HEK293 (cell line): ENCODE data around the gene FAM117B.
A peak's percentile ranks its signal among the peaks of the same experiment; 100 is the strongest.

Source experiments
- CTCF ChIA-PET: fragments of 350-600 bp; formaldehyde crosslinking; extraction: SDS; loops from one replicate; lab custom pipeline; 2021; ENCODE audit warnings: antibody characterized with exemption; lab: Yijun Ruan, JAX
- POLR2A ChIA-PET: fragments of 300-600 bp; formaldehyde crosslinking; extraction: SDS; loops from one replicate; lab custom pipeline; 2020; ENCODE audit warnings: antibody characterized with exemption, inconsistent platforms; lab: Yijun Ruan, JAX
- H3K27ac ChIP-seq: fragments of 200-500 bp; sonication (Bioruptor generic); 2 replicates; pipeline ENCODE4 v1.5.1; 2014; ENCODE audit warnings: low read depth, low read length, control low read depth, inconsistent platforms; ENCODE audit errors: extremely low read depth
- H3K36me3 ChIP-seq, 2 experiments: fragments of 200-500 bp in 1 of 2; sonication (Bioruptor generic) in 1 of 2; 1 replicate in 1 of 2; 2 replicates in 1 of 2; pipeline ENCODE4 v1.5.1; 2014 to 2017; ENCODE audit warnings: inconsistent platforms in 2 of 2, low read length in 2 of 2; ENCODE audit not compliant: control insufficient read depth in 2 of 2, insufficient read depth in 1 of 2
- H3K4me1 ChIP-seq: fragments of 200-500 bp; sonication (Bioruptor generic); 2 replicates; pipeline ENCODE4 v1.5.1; 2014; ENCODE audit warnings: mild to moderate bottlenecking, low read length, inconsistent platforms; ENCODE audit not compliant: control insufficient read depth, insufficient read depth
- H3K4me3 ChIP-seq: 2 replicates; pipeline ENCODE4 v1.5.1; 2011; ENCODE audit warnings: low read depth, mild to moderate bottlenecking, control low read depth, low read length, moderate library complexity
- H3K9me3 ChIP-seq: fragments of 200-500 bp; sonication (Bioruptor generic); 2 replicates; pipeline ENCODE4 v1.5.1; 2014; ENCODE audit warnings: low read depth, low read length, inconsistent platforms; ENCODE audit not compliant: control insufficient read depth, insufficient read depth
- ATF2 ChIP-seq: fragments of 450-650 bp; formaldehyde crosslinking; IDR thresholded peaks from 2 replicates; pipeline ENCODE4 v1.5.1; 2016; ENCODE audit warnings: missing biosample characterization, missing genetic modification characterization, low read depth
- IKZF3 ChIP-seq: fragments of 450-650 bp; IDR thresholded peaks from 2 replicates; pipeline ENCODE4 v1.5.0; 2018; ENCODE audit warnings: missing biosample characterization, mild to moderate bottlenecking, missing genetic modification characterization, moderate library complexity
- KLF8 ChIP-seq: fragments of 450-650 bp; formaldehyde crosslinking; IDR thresholded peaks from 2 replicates; pipeline ENCODE4 v1.5.1; 2016; ENCODE audit warnings: missing biosample characterization, missing genetic modification characterization
- OSR2 ChIP-seq: fragments of 450-650 bp; formaldehyde crosslinking; IDR thresholded peaks from 2 replicates; pipeline ENCODE4 v1.5.1; 2016; ENCODE audit warnings: missing biosample characterization, missing genetic modification characterization
- PRDM6 ChIP-seq: fragments of 450-650 bp; formaldehyde crosslinking; IDR thresholded peaks from 2 replicates; pipeline ENCODE4 v1.5.1; 2017; ENCODE audit warnings: missing biosample characterization, missing genetic modification characterization
- ZNF335 ChIP-seq: fragments of 450-650 bp; formaldehyde crosslinking; conservative IDR thresholded peaks from 2 replicates; pipeline ENCODE4 v1.5.1; 2016; ENCODE audit warnings: missing biosample characterization, missing genetic modification characterization
- ZNF391 ChIP-seq: fragments of 450-650 bp; formaldehyde crosslinking; IDR thresholded peaks from 2 replicates; pipeline ENCODE4 v1.5.1; 2016; ENCODE audit warnings: low read depth, missing biosample characterization, missing genetic modification characterization, borderline replicate concordance
- ZNF426 ChIP-seq: fragments of 450-650 bp; formaldehyde crosslinking; IDR thresholded peaks from 2 replicates; pipeline ENCODE4 v1.5.1; 2017; ENCODE audit warnings: missing biosample characterization, missing genetic modification characterization, mild to moderate bottlenecking, inconsistent platforms, moderate library complexity
- ZNF518A ChIP-seq: fragments of 450-650 bp; formaldehyde crosslinking; conservative IDR thresholded peaks from 2 replicates; pipeline ENCODE4 v1.5.1; 2016; ENCODE audit warnings: low read depth, missing biosample characterization, missing genetic modification characterization
- ZNF521 ChIP-seq: fragments of 450-650 bp; formaldehyde crosslinking; IDR thresholded peaks from 2 replicates; pipeline ENCODE4 v1.5.1; 2017; ENCODE audit warnings: missing biosample characterization, mild to moderate bottlenecking, missing genetic modification characterization
- ZNF558 ChIP-seq: fragments of 450-650 bp; formaldehyde crosslinking; IDR thresholded peaks from 2 replicates; pipeline ENCODE4 v1.5.1; 2016; ENCODE audit warnings: missing biosample characterization, missing genetic modification characterization
- ZNF561 ChIP-seq: fragments of 450-650 bp; IDR thresholded peaks from 2 replicates; pipeline ENCODE4 v1.5.1; 2018; ENCODE audit warnings: missing biosample characterization, missing genetic modification characterization, borderline replicate concordance
- ZSCAN16 ChIP-seq: fragments of 450-650 bp; formaldehyde crosslinking; IDR thresholded peaks from 2 replicates; pipeline ENCODE4 v1.5.1; 2016; ENCODE audit warnings: missing biosample characterization, missing genetic modification characterization
- ZSCAN23 ChIP-seq: fragments of 450-650 bp; formaldehyde crosslinking; IDR thresholded peaks from 2 replicates; pipeline ENCODE4 v1.5.1; 2016; ENCODE audit warnings: missing biosample characterization, missing genetic modification characterization
- TF ChIP-seq, protein P1 (sequence below): fragments of 450-650 bp; formaldehyde crosslinking; IDR thresholded peaks from 2 replicates; pipeline ENCODE4 v1.5.1; 2016; ENCODE audit warnings: missing biosample characterization, missing genetic modification characterization
- TF ChIP-seq, protein P2 (sequence below): fragments of 450-650 bp; formaldehyde crosslinking; IDR thresholded peaks from 2 replicates; pipeline ENCODE4 v1.5.0; 2017; ENCODE audit warnings: missing biosample characterization, missing genetic modification characterization, borderline replicate concordance

FAM117B gene

GRCh38 chr2:202750763-202751427 lies 116.1 kb downstream of the FAM117B start:
- Histone ChIP-seq H3K36me3 (peaks cover 0 to under 1% of the 10 kb centered on the region in 2 experiments; a peak in 1 of 3 replicates), H3K4me3 (no peak overlapping the region), H3K4me1 (no peaks in the 10 kb centered on the region), H3K27ac (no peak overlapping the region), H3K9me3 (no peaks in the 10 kb centered on the region)
- ChIA-PET POLR2A (no interaction called here), CTCF (no interaction called here)
- 0 out of 2 replicates have a peak, but pooled peaks have one; percentile 20 for TF ChIP-seq ATF2 (tag by site-specific recombination)
- no peak for TF ChIP-seq KLF8 (tag by site-specific recombination)
- no peak for TF ChIP-seq ZSCAN16 (tag by site-specific recombination)
- peak; percentile 44; the same call in 1 of the 2 replicates for TF ChIP-seq ZNF518A
- no peak for TF ChIP-seq OSR2 (tag by site-specific recombination)
- no peak for TF ChIP-seq ZSCAN23 (tag by site-specific recombination)
- 0 out of 2 replicates have a peak, but pooled peaks have one; percentile 17 for TF ChIP-seq ZNF335 (tag by site-specific recombination)
- no peak for TF ChIP-seq ZNF391 (tag by site-specific recombination)
- TF ChIP-seq ZNF521 (tag by site-specific recombination): no peak
- peak; percentile 93 for TF ChIP-seq PRDM6 (tag by site-specific recombination)
- peak; percentile 55; the same call in 1 of the 2 replicates for TF ChIP-seq ZNF558
- peak; percentile 65; the same call in 1 of the 2 replicates for TF ChIP-seq ZNF561 (tag by site-specific recombination)

GRCh38 chr2:202752071-202752470 lies 117.3 kb downstream of the FAM117B start:
- no peaks in the 10 kb centered on the region for H3K4me1 ChIP-seq
- CTCF ChIA-PET: no interaction called here
- no peak overlapping the region for H3K27ac ChIP-seq
- H3K9me3 ChIP-seq: no peaks in the 10 kb centered on the region
- H3K36me3 ChIP-seq: peaks cover 3 to 7% of the 10 kb centered on the region in 2 experiments; a peak in 2 of 3 replicates
- POLR2A ChIA-PET: no interaction called here
- H3K4me3 ChIP-seq: no peak overlapping the region
- TF ChIP-seq ATF2 (tag by site-specific recombination): no peak
- no peak for TF ChIP-seq IKZF3
- TF ChIP-seq, protein P1, sequence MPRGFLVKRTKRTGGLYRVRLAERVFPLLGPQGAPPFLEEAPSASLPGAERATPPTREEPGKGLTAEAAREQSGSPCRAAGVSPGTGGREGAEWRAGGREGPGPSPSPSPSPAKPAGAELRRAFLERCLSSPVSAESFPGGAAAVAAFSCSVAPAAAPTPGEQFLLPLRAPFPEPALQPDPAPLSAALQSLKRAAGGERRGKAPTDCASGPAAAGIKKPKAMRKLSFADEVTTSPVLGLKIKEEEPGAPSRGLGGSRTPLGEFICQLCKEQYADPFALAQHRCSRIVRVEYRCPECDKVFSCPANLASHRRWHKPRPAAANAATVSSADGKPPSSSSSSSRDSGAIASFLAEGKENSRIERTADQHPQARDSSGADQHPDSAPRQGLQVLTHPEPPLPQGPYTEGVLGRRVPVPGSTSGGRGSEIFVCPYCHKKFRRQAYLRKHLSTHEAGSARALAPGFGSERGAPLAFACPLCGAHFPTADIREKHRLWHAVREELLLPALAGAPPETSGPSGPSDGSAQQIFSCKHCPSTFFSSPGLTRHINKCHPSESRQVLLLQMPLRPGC (tag by site-specific recombination): no peak
- no peak for TF ChIP-seq PRDM6 (tag by site-specific recombination)
- no peak for TF ChIP-seq ZNF426 (tag by site-specific recombination)
- TF ChIP-seq, protein P2, sequence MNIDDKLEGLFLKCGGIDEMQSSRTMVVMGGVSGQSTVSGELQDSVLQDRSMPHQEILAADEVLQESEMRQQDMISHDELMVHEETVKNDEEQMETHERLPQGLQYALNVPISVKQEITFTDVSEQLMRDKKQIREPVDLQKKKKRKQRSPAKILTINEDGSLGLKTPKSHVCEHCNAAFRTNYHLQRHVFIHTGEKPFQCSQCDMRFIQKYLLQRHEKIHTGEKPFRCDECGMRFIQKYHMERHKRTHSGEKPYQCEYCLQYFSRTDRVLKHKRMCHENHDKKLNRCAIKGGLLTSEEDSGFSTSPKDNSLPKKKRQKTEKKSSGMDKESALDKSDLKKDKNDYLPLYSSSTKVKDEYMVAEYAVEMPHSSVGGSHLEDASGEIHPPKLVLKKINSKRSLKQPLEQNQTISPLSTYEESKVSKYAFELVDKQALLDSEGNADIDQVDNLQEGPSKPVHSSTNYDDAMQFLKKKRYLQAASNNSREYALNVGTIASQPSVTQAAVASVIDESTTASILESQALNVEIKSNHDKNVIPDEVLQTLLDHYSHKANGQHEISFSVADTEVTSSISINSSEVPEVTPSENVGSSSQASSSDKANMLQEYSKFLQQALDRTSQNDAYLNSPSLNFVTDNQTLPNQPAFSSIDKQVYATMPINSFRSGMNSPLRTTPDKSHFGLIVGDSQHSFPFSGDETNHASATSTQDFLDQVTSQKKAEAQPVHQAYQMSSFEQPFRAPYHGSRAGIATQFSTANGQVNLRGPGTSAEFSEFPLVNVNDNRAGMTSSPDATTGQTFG (tag by site-specific recombination): no peak
